GM18526 (cell line): ENCODE results near the gene GNAO1.

Experiments
- POLR2A ChIP-seq: IDR thresholded peaks from 3 replicates; pipeline ENCODE4 v1.6.1; 2011; ENCODE audit not compliant: insufficient read length; ENCODE audit errors: extremely low read depth

GNAO1 gene

DNA sequence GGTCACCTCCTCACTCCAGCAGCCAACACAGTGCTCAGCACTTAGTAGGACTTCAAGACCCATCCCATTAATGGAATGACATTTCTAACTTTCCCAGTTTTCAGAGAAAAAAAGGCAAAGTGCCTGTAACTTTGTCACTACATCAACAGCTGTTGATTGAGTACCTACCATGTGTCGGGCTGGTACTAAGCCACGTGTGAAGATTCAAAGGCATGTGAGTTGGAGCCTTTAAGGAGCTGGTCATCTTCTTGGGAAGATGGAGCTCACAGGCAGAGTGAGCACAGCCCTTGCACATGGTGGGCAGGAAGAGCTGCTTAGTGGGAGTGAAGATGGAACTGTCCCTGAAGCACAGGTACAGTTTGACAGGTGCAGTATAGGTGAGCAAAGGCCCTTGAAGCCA, 88.6 kb downstream of the GNAO1 start:
- TF ChIP-seq POLR2A = no peak

DNA sequence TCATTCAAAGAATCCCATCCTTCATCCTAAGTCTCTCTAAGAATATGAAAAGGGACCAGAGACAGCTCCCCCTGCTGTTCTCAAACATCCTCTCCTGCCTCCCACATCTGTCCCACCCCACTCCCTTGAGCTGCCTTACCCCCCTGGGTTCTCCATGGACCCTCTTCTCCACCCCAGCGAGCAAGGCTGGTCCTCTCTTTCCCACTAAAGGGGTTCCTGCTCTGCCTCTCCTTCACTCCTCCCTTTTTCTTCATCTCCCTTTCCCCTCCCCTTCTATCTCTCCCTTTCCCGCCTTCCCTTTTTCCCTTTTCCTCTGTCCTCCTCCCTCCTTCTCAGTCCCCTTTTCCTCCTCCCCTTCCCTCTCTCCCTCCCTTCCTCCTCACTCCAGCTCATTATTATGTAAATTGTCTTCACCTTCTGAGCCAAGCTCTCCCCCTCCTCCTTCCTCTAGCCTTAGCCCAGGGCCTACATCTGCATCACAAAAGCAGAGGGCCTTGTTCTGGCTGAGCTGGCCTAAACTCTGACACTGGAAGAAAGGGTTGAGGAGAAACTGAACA, 90.0 kb downstream of the GNAO1 start:
- TF ChIP-seq POLR2A = no peak

- no peak for TF ChIP-seq POLR2A
These were observed 91.2 kb downstream of the GNAO1 start for GRCh38 chr16:56282451-56282850.

DNA sequence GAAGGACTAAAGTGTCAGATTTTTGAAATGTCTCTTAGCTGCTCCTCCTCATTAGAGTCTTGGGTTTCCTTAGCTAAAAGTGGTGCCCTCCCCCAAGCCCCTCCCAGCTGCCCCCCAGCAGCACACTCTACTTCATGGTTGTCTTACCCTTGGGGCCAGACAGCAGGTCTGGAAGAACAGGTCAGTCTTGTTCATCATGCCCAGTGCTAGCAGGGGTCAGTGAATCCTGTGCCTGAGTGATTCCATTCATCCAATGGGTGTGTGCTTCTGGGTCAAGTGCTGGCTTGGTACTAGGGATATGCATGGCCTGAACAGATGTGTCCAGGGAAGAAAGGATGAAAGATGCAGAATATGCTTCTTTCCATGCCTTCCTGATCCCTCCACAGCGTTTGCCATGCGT, 93.2 kb downstream of the GNAO1 start:
- no peak for TF ChIP-seq POLR2A

DNA sequence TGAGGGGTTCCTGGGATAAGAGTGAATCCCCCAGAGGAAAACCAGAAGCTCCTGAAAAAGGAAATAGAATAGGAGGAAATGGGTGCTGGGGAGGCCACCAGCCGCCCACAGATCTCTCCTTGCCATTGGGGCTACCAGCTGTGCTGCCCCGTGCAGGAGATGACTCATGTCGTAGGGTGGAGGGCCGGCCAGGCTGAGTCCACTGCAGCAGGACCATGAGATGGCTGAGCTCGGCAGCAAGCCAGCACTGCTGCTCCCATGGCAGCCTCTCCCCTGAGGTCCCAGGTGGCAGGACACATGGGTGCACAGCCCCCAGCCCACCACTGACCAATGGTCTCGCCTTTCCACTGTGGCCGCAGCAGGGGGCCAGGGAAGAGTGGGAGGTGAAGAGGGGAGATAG, 95.5 kb downstream of the GNAO1 start:
- TF ChIP-seq POLR2A = no peak

GRCh38 chr16:56288019-56288418, 96.7 kb downstream of the GNAO1 start:
- TF ChIP-seq POLR2A = no peak

DNA sequence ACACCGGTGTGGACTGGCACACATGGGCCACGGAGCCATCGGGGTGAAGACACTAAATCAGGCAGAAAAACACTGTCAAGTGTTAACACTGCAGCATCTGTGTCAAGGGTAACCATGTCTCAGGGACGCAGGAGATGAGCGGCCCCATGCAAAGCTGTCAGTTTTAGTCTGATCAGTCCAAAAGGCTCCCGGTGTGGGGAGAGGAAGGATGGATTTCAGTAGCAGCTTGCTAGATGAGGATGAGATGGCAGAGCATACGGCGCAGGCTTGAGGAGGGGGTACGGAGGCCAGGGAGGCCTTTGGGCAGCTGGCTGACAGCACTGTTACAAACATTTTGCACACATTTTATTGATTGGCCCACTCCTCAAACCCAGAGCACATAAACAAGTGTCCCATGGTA, 98.1 kb downstream of the GNAO1 start:
- TF ChIP-seq POLR2A = no peak

DNA sequence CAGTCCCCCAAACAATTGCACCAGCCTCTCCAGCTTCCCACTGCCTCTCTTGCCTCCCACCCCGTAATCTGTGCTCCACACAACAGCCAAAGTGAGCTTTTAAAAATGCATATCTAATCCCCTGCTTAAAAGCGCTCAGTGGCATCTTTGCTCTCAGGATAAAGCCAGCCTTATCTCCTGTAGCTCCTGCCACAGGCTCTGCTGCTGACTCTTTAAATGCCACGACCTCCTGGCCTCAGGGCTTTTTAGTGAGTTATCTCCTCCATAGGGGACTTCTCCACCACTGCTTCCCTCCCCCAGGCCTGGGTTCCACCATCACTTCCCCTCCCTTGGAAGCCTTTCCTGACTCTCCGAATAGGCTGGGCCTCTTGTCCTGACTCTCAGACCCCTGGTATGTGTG, 98.6 kb downstream of the GNAO1 start:
- TF ChIP-seq POLR2A = no peak

- TF ChIP-seq POLR2A = no peak
These were observed 102.7 kb downstream of the GNAO1 start for GRCh38 chr16:56294014-56294413.

DNA sequence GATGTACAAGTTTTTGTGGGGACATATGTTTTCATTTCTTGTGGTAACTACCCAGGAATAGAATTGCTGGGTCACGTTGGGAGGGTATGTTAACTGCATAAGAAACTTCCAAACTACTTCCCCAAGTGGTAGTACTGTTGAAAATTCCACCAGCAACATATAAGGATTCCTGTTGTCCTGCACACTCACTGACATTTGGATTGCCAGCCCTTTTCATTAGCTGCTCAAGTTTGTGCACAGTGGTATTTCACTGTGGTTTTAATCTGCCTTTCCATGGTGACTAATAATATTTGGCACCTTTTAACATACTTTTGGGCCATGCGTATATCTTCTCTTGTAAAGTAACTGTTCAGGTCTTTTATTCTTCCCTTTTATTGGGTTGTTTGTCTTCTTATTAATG, 103.3 kb downstream of the GNAO1 start:
- TF ChIP-seq POLR2A = no peak

DNA sequence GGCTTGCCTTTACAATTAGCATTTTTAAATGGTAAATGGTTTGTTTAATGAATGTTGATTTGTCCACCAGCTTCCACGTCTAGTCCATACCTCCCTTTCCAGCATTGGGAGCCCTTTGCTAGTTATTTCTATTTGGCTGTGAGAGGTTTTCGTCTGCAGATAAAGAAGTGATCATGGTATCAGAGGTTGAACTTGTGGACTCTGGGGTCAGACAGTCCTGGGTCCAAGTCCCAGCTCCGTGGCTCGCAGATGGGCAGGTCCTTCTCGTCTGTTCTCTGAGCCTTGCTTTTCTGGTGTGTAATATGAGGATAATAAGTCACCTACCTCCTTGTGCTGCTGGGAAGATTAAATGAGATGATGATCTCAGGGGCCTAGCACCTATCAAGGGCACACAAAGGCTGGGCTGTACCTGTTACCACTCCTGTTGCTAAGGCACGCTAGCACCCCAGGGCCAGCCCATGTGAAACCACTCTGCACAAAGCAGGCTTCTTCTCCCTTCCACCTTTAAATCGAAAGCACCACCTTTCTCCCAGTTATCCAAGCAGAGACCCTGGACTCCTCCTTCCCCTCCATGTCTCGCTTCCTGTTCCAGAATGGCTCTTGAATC, 103.9 kb downstream of the GNAO1 start:
- no peak for TF ChIP-seq POLR2A

- TF ChIP-seq POLR2A = no peak
These were observed 104.6 kb downstream of the GNAO1 start for GRCh38 chr16:56295739-56296527.

- no peak for TF ChIP-seq POLR2A
These were observed 106.4 kb downstream of the GNAO1 start for GRCh38 chr16:56297684-56298083.

DNA sequence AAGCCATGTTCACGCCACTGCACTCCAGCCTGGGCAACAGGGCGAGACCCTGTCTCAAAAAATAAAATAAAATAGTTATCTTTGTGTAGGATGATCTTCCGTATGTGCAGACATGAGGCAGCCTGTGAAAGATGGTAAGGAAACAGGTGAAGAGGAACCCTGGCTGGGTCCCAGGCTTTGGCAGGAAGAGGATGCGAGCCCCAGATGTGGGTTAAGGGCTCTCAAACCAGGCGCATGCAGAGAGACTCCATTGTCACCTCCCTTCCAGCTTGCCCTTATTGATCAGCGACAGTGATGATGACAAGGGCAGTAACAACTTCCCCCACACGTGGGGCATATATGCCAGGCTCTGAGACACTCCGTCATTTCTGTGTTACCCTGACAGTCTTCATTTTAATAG, 106.8 kb downstream of the GNAO1 start:
- no peak for TF ChIP-seq POLR2A

- no peak for TF ChIP-seq POLR2A
These were observed 107.8 kb downstream of the GNAO1 start for GRCh38 chr16:56298948-56299596.

GRCh38 chr16:56300242-56300623, 108.9 kb downstream of the GNAO1 start:
- no peak for TF ChIP-seq POLR2A
